ENCODE measurements around the gene LGR6. TPM values are rescaled to one million over a fixed set of nuclear protein-coding genes. Genes with fewer than 3 reads are reported as not detected.

LGR6 gene
- total RNA-seq, 1 donor from 2014 or later, result not detected

- Histone ChIP-seq H3K4me3 (ENCODE audit: low read depth, low read length) (no peak overlapping the region), H3K27me3 (ENCODE audit: control insufficient read depth, insufficient read depth, low read length) (no peaks in the 10 kb centered on the region), H3K36me3 (ENCODE audit: control insufficient read depth, insufficient read depth, low read length) (no peaks in the 10 kb centered on the region)
- no peak for DNase-seq (ENCODE audit: low read depth)
- FAIRE-seq, result no peak
- TF ChIP-seq, protein P1, sequence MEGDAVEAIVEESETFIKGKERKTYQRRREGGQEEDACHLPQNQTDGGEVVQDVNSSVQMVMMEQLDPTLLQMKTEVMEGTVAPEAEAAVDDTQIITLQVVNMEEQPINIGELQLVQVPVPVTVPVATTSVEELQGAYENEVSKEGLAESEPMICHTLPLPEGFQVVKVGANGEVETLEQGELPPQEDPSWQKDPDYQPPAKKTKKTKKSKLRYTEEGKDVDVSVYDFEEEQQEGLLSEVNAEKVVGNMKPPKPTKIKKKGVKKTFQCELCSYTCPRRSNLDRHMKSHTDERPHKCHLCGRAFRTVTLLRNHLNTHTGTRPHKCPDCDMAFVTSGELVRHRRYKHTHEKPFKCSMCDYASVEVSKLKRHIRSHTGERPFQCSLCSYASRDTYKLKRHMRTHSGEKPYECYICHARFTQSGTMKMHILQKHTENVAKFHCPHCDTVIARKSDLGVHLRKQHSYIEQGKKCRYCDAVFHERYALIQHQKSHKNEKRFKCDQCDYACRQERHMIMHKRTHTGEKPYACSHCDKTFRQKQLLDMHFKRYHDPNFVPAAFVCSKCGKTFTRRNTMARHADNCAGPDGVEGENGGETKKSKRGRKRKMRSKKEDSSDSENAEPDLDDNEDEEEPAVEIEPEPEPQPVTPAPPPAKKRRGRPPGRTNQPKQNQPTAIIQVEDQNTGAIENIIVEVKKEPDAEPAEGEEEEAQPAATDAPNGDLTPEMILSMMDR (IDR thresholded peaks at IDR 0.05; ENCODE audit: insufficient read depth, low read length, severe bottlenecking), result no peak
Measured at GRCh38 chr1:202225131-202225530, 31.5 kb downstream of the LGR6 start.

- TF ChIP-seq, protein P1 (IDR thresholded peaks at IDR 0.05; ENCODE audit: insufficient read depth, low read length, severe bottlenecking), result no peak
- Histone ChIP-seq H3K27me3 (ENCODE audit: control insufficient read depth, insufficient read depth, low read length) (no peaks in the 10 kb centered on the region), H3K36me3 (ENCODE audit: control insufficient read depth, insufficient read depth, low read length) (no peaks in the 10 kb centered on the region), H3K4me3 (ENCODE audit: low read depth, low read length) (no peak overlapping the region)
- DNase-seq (ENCODE audit: low read depth) (no peak), FAIRE-seq (no peak)
Measured at GRCh38 chr1:202227053-202227672, 33.6 kb downstream of the LGR6 start.

- no peak for FAIRE-seq
- Histone ChIP-seq H3K4me3 (ENCODE audit: low read depth, low read length) (no peak overlapping the region), H3K36me3 (ENCODE audit: control insufficient read depth, insufficient read depth, low read length) (no peaks in the 10 kb centered on the region), H3K27me3 (ENCODE audit: control insufficient read depth, insufficient read depth, low read length) (no peaks in the 10 kb centered on the region)
- no peak for DNase-seq (ENCODE audit: low read depth)
- TF ChIP-seq, protein P1 (IDR thresholded peaks at IDR 0.05; ENCODE audit: insufficient read depth, low read length, severe bottlenecking), result no peak
Measured at GRCh38 chr1:202227997-202228401, 34.4 kb downstream of the LGR6 start.

- peak; percentile 81 for FAIRE-seq
- peak; percentile 68 for DNase-seq (ENCODE audit: low read depth)
- no peaks in the 10 kb centered on the region for H3K36me3 ChIP-seq (ENCODE audit: control insufficient read depth, insufficient read depth, low read length)
- H3K27me3 ChIP-seq (ENCODE audit: control insufficient read depth, insufficient read depth, low read length), result no peaks in the 10 kb centered on the region
- no peak overlapping the region for H3K4me3 ChIP-seq (ENCODE audit: low read depth, low read length)
- TF ChIP-seq, protein P1 (IDR thresholded peaks at IDR 0.05; ENCODE audit: insufficient read depth, low read length, severe bottlenecking), result no peak
Measured at GRCh38 chr1:202228484-202229122, 35.0 kb downstream of the LGR6 start.

- H3K27me3 ChIP-seq (ENCODE audit: control insufficient read depth, insufficient read depth, low read length), result no peaks in the 10 kb centered on the region
- no peak for FAIRE-seq
- DNase-seq (ENCODE audit: low read depth), result peak; percentile 82
- no peak overlapping the region for H3K4me3 ChIP-seq (ENCODE audit: low read depth, low read length)
- TF ChIP-seq, protein P1 (IDR thresholded peaks at IDR 0.05; ENCODE audit: insufficient read depth, low read length, severe bottlenecking), result no peak
- H3K36me3 ChIP-seq (ENCODE audit: control insufficient read depth, insufficient read depth, low read length), result no peaks in the 10 kb centered on the region
Measured at GRCh38 chr1:202229376-202229775, 35.8 kb downstream of the LGR6 start.

Measured in bronchial epithelial cell (primary cell).